SK-N-SH treated with all-trans-retinoic acid at 6 μM for 48 hours (cell line): ENCODE measurements around the gene CYP2W1.

ENCODE experiments used
- ATAC-seq: fragments of 200-7000 bp; cut with Tn5 transposase; 3 replicates; pipeline ENCODE4 v1.9.1; 2020; ENCODE audit warnings: mild to moderate bottlenecking, moderate library complexity
- BACH2 ChIP-seq: fragments of 250-450 bp; sonication (Bioruptor Pico); IDR thresholded peaks from 2 replicates; pipeline ENCODE4 v1.9.0; 2021; ENCODE audit warnings: mild to moderate bottlenecking, borderline replicate concordance
- CSDC2 ChIP-seq: fragments of 250-450 bp; sonication (Bioruptor Pico); IDR thresholded peaks from 2 replicates; pipeline ENCODE4 v1.5.0; 2020; ENCODE audit warnings: mild to moderate bottlenecking, moderate library complexity
- ESRRG ChIP-seq: fragments of 250-450 bp; sonication (Bioruptor Pico); IDR thresholded peaks from 2 replicates; pipeline ENCODE4 v1.6.1; 2021; ENCODE audit warnings: mild to moderate bottlenecking
- ISL1 ChIP-seq: fragments of 250-450 bp; sonication (Bioruptor Pico); IDR thresholded peaks from 2 replicates; pipeline ENCODE4 v2.1.2; 2022; ENCODE audit warnings: mild to moderate bottlenecking, moderate library complexity
- OSR1 ChIP-seq: fragments of 250-450 bp; sonication (Bioruptor Pico); IDR thresholded peaks from 2 replicates; pipeline ENCODE4 v1.8.0; 2022; ENCODE audit warnings: moderate library complexity, mild to moderate bottlenecking, inconsistent platforms
- PPARA ChIP-seq: fragments of 250-450 bp; sonication (Bioruptor Pico); IDR thresholded peaks from 2 replicates; pipeline ENCODE4 v1.5.0; 2020; ENCODE audit warnings: mild to moderate bottlenecking, borderline replicate concordance
- RARB ChIP-seq: fragments of 250-450 bp; sonication (Bioruptor Pico); IDR thresholded peaks from 2 replicates; pipeline ENCODE4 v1.8.0; 2021; ENCODE audit warnings: mild to moderate bottlenecking, moderate library complexity
- SNAI2 ChIP-seq: fragments of 250-450 bp; sonication (Bioruptor Pico); IDR thresholded peaks from 2 replicates; pipeline ENCODE4 v1.5.0; 2020; ENCODE audit warnings: mild to moderate bottlenecking, moderate library complexity
- TCF4 ChIP-seq: fragments of 250-450 bp; sonication (Bioruptor Pico); IDR thresholded peaks from 2 replicates; pipeline ENCODE4 v1.8.0; 2021; ENCODE audit warnings: mild to moderate bottlenecking, moderate library complexity, borderline replicate concordance
- TOX ChIP-seq: fragments of 250-450 bp; sonication (Bioruptor Pico); IDR thresholded peaks from 2 replicates; pipeline ENCODE4 v1.8.0; 2021; ENCODE audit warnings: mild to moderate bottlenecking, moderate library complexity, borderline replicate concordance
- ZC3H10 ChIP-seq: fragments of 250-450 bp; sonication (Bioruptor Pico); IDR thresholded peaks from 2 replicates; pipeline ENCODE4 v1.5.1; 2021; ENCODE audit warnings: mild to moderate bottlenecking, moderate library complexity
- ZFP3 ChIP-seq: fragments of 250-450 bp; sonication (Bioruptor Pico); IDR thresholded peaks from 2 replicates; pipeline ENCODE4 v1.5.0; 2020; ENCODE audit warnings: mild to moderate bottlenecking, moderate library complexity
- ZFP30 ChIP-seq: fragments of 450-650 bp; formaldehyde crosslinking; IDR thresholded peaks from 2 replicates; pipeline ENCODE4 v1.5.0; 2022; ENCODE audit warnings: mild to moderate bottlenecking, moderate library complexity
- ZNF70 ChIP-seq: fragments of 450-650 bp; formaldehyde crosslinking; IDR thresholded peaks from 2 replicates; pipeline ENCODE4 v1.5.0; 2020; ENCODE audit warnings: mild to moderate bottlenecking, moderate library complexity
- TF ChIP-seq, protein P1 (sequence below): fragments of 250-450 bp; sonication (Bioruptor Pico); IDR thresholded peaks from 2 replicates; pipeline ENCODE4 v1.5.1; 2020; ENCODE audit warnings: low read depth, mild to moderate bottlenecking, moderate library complexity
- TF ChIP-seq, protein P2 (sequence below): fragments of 250-450 bp; sonication (Bioruptor Pico); IDR thresholded peaks from 2 replicates; pipeline ENCODE4 v1.5.1; 2021; ENCODE audit warnings: mild to moderate bottlenecking, moderate library complexity
- TF ChIP-seq, protein P3 (sequence below): fragments of 250-450 bp; sonication (Bioruptor Pico); IDR thresholded peaks from 2 replicates; pipeline ENCODE4 v1.8.0; 2021; ENCODE audit warnings: low read depth, mild to moderate bottlenecking, moderate library complexity, borderline replicate concordance
- TF ChIP-seq, protein P4 (sequence below): fragments of 250-450 bp; sonication (Bioruptor Pico); IDR thresholded peaks from 2 replicates; pipeline ENCODE4 v1.5.0; 2020; ENCODE audit warnings: mild to moderate bottlenecking, moderate library complexity

CYP2W1 gene

DNA sequence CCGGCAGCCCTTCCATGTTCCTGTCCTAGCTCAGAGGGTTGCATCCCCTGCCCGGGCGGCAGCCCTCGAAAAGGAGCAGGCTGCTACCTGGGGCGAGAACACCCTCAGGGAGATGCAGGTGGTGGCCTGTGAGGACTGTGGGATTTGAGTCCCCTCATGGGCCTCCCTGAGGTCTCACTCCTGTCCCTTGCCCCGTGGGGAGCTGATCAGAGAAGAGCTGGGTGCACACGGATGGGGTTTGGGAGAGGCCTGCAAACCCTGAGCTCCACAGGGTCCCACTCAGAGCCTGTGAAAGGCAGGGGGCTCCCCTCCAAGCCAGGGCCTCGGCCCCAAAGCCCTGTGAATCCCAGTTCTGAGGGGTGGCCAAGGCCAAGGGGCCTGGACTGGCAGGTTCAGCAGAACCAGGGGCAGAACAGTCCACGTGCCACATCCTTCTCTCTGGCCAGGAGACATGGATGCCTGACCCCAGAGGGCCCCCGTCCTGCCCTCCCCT, 424 bp upstream of the CYP2W1 start:
- no peak for ATAC-seq
- TF ChIP-seq PPARA (CRISPR knock-in tag) = no peak
- TF ChIP-seq ZFP30 (CRISPR knock-in tag) = no peak
- TF ChIP-seq OSR1 (CRISPR knock-in tag) = no peak
- TF ChIP-seq ZC3H10 = no peak
- no peak for TF ChIP-seq TCF4 (CRISPR knock-in tag)
- TF ChIP-seq ZFP3 (CRISPR knock-in tag) = no peak
- TF ChIP-seq TOX (CRISPR knock-in tag) = no peak
- TF ChIP-seq SNAI2 (CRISPR knock-in tag) = no peak
- TF ChIP-seq, protein P1, sequence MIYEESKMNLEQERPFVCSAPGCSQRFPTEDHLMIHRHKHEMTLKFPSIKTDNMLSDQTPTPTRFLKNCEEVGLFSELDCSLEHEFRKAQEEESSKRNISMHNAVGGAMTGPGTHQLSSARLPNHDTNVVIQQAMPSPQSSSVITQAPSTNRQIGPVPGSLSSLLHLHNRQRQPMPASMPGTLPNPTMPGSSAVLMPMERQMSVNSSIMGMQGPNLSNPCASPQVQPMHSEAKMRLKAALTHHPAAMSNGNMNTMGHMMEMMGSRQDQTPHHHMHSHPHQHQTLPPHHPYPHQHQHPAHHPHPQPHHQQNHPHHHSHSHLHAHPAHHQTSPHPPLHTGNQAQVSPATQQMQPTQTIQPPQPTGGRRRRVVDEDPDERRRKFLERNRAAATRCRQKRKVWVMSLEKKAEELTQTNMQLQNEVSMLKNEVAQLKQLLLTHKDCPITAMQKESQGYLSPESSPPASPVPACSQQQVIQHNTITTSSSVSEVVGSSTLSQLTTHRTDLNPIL = no peak
- TF ChIP-seq, protein P2, sequence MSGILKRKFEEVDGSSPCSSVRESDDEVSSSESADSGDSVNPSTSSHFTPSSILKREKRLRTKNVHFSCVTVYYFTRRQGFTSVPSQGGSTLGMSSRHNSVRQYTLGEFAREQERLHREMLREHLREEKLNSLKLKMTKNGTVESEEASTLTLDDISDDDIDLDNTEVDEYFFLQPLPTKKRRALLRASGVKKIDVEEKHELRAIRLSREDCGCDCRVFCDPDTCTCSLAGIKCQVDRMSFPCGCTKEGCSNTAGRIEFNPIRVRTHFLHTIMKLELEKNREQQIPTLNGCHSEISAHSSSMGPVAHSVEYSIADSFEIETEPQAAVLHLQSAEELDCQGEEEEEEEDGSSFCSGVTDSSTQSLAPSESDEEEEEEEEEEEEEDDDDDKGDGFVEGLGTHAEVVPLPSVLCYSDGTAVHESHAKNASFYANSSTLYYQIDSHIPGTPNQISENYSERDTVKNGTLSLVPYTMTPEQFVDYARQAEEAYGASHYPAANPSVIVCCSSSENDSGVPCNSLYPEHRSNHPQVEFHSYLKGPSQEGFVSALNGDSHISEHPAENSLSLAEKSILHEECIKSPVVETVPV (CRISPR knock-in tag) = no peak
- TF ChIP-seq, protein P3, sequence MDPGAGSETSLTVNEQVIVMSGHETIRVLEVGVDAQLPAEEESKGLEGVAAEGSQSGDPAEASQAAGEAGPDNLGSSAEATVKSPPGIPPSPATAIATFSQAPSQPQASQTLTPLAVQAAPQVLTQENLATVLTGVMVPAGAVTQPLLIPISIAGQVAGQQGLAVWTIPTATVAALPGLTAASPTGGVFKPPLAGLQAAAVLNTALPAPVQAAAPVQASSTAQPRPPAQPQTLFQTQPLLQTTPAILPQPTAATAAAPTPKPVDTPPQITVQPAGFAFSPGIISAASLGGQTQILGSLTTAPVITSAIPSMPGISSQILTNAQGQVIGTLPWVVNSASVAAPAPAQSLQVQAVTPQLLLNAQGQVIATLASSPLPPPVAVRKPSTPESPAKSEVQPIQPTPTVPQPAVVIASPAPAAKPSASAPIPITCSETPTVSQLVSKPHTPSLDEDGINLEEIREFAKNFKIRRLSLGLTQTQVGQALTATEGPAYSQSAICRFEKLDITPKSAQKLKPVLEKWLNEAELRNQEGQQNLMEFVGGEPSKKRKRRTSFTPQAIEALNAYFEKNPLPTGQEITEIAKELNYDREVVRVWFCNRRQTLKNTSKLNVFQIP (CRISPR knock-in tag) = no peak
- TF ChIP-seq CSDC2 = no peak
- no peak for TF ChIP-seq ESRRG
- TF ChIP-seq, protein P4, sequence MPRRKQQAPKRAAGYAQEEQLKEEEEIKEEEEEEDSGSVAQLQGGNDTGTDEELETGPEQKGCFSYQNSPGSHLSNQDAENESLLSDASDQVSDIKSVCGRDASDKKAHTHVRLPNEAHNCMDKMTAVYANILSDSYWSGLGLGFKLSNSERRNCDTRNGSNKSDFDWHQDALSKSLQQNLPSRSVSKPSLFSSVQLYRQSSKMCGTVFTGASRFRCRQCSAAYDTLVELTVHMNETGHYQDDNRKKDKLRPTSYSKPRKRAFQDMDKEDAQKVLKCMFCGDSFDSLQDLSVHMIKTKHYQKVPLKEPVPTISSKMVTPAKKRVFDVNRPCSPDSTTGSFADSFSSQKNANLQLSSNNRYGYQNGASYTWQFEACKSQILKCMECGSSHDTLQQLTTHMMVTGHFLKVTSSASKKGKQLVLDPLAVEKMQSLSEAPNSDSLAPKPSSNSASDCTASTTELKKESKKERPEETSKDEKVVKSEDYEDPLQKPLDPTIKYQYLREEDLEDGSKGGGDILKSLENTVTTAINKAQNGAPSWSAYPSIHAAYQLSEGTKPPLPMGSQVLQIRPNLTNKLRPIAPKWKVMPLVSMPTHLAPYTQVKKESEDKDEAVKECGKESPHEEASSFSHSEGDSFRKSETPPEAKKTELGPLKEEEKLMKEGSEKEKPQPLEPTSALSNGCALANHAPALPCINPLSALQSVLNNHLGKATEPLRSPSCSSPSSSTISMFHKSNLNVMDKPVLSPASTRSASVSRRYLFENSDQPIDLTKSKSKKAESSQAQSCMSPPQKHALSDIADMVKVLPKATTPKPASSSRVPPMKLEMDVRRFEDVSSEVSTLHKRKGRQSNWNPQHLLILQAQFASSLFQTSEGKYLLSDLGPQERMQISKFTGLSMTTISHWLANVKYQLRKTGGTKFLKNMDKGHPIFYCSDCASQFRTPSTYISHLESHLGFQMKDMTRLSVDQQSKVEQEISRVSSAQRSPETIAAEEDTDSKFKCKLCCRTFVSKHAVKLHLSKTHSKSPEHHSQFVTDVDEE (CRISPR knock-in tag) = no peak
- no peak for TF ChIP-seq ZNF70
- no peak for TF ChIP-seq BACH2 (CRISPR knock-in tag)

DNA sequence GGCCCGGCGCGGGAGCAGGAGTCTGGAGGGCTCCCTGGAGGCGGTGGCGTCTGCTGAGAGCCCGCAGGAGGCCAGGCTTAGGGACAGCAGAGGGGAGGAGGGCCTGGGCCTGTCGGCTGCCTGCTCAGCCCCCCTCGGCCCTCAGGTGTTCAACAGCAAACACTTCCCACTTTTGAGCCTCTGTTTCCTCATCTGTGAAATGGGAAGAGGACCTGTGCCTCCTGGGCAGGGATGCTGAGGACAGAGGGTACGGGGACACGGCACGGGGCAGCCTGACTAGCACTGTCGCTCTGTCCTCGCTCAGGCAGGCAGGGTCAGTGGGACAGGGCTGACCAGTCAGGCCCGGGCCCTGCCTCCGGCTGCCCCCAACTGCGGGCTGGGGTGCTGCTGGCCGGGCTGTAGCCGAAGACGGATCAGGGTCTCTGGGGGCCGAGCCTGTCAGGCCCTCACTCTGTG, 663 bp downstream of the CYP2W1 start:
- TF ChIP-seq, protein P2 (CRISPR knock-in tag) = no peak
- TF ChIP-seq, protein P1 = no peak
- TF ChIP-seq OSR1 (CRISPR knock-in tag) (no peak), ZC3H10 (no peak)
- TF ChIP-seq, all 23 proteins: peak for 0
- ATAC-seq = no peak

DNA sequence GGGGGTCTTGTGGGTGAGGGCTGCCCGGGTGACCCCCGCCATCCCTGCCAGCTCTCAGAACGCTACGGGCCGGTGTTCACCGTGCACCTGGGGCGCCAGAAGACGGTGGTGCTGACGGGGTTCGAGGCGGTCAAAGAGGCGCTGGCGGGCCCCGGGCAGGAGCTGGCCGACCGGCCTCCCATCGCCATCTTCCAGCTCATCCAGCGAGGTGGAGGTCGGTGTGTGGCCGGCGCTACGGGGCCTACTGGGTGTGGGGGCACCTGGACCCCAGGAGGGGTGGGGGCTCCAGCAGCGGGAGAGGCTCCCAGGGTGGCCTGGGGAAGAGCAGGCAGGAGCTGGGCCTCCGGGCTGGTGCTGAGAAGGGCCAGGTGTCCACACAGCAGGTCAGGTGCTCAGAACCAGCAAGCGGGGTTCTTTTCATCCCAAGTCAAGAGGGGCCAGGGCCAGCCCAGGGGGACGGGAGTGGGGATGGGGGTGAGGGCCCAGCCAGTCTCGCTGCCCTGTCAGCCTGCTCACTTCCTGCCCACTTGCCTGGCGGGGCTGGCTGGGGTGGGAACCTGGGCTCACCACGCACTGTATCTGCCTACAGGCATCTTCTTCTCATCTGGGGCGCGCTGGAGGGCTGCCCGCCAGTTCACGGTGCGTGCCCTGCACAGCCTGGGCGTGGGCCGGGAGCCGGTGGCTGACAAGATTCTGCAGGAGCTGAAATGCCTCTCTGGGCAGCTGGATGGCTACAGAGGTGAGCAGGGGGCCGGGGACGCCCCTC, 1.6 kb downstream of the CYP2W1 start:
- ATAC-seq = no peak
- TF ChIP-seq ESRRG (no peak), ISL1 (CRISPR knock-in tag) (no peak)
- TF ChIP-seq, all 23 proteins: peak for 0

DNA sequence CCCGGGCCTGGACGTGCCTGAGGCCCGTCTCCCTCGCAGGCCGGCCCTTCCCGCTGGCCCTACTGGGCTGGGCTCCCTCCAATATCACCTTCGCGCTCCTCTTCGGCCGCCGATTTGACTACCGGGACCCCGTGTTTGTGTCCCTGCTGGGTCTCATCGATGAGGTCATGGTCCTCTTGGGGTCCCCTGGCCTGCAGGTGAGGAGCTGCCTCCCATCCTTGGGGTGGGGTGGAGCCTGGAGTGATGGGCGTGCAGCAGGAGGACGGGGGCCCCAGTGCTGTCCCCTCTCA, 2.1 kb downstream of the CYP2W1 start:
- no peak for ATAC-seq
- TF ChIP-seq, protein P1 = no peak
- TF ChIP-seq ZNF70 = no peak
- TF ChIP-seq, protein P3 (CRISPR knock-in tag) = no peak
- TF ChIP-seq RARB (CRISPR knock-in tag) = no peak
